Measurements from ENCODE around the gene GP1BB. TPM values are rescaled to one million over a fixed set of nuclear protein-coding genes. Genes with fewer than 3 reads are reported as not detected.

The GP1BB gene
- polyA plus RNA-seq, 1 of the 3 experiments (the other 2 are of a cell fraction) = 1.5 TPM

DNA sequence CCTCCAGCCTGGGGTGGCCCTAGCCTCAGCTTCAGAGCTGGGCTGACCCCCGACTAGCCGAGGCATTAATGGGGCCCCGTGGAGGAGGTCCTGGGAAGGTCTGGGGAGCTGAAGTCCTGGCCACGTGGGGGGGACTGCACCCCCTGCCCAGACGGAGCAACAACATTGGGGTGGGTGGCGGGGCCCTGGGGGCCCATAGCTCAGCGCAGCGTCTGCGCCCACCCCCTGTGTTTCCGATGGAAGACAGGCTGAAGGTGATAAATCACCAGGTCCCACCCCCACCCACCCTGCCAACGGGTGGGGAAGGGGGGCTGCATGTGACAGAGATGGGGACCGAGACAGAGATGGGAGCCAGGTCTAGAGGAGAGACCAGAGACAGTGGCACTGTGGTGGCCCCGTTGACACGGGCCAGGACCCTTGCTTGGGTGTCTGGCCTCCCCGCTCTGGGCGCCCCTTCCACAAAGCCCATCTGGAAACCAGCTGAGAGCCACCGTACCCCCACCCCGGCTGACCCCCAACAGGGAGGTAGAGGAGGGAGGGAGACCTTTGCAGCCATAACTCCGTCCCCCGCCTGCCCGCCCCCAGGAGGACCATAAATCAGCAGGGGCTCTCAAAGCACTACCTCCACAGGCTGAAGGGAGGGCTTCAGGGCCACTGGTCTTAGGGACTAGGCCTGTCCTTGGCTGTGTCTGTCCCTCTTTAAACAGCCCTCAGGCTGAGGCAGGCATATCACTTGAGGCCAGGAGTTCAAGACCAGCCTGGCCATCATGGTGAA is 8.2 kb downstream of the GP1BB start:
- H2AFZ ChIP-seq (ENCODE audit: low read depth) = no peak overlapping the region
- ChIA-PET CTCF (interaction anchor here (0.6 to 5.9 kb wide), 64 partner anchors 10 to 359 kb away, joined by 3 to 297 read pairs (median 10); partner anchors contain the start of genes COMT, GNB1L, RTL10 and TBX1), POLR2A (interaction anchor here (1.1 kb wide), 1 partner anchor 179 kb away, joined by 10 read pairs; no protein-coding TSS in a partner anchor)
- H3K9me2 ChIP-seq = no peaks in the 10 kb centered on the region
- no peaks in the 10 kb centered on the region for H3K27me3 ChIP-seq (ENCODE audit: insufficient read depth)
- no peak for DNase-seq
- 0 out of 2 replicates have a peak overlapping the region, but pooled peaks have one; percentile 95 for H3K4me2 ChIP-seq
- H3K4me3 ChIP-seq (ENCODE audit: low read depth in 2 of 2, low read length in 1 of 2) = no peak overlapping the region
- TF ChIP-seq, protein P1, sequence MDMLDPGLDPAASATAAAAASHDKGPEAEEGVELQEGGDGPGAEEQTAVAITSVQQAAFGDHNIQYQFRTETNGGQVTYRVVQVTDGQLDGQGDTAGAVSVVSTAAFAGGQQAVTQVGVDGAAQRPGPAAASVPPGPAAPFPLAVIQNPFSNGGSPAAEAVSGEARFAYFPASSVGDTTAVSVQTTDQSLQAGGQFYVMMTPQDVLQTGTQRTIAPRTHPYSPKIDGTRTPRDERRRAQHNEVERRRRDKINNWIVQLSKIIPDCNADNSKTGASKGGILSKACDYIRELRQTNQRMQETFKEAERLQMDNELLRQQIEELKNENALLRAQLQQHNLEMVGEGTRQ (IDR thresholded peaks at IDR 0.05; ENCODE audit: borderline replicate concordance, low read depth, low read length) = no peak
- no peak for TF ChIP-seq EZH2phosphoT487 (IDR thresholded peaks at IDR 0.05; ENCODE audit: borderline replicate concordance, low read depth)
- TF ChIP-seq FOXM1 (IDR thresholded peaks at IDR 0.05; ENCODE audit: low read depth) = no peak
- no peak for TF ChIP-seq NFIC (IDR thresholded peaks at IDR 0.05; ENCODE audit: borderline replicate concordance)
- TF ChIP-seq, protein P2, sequence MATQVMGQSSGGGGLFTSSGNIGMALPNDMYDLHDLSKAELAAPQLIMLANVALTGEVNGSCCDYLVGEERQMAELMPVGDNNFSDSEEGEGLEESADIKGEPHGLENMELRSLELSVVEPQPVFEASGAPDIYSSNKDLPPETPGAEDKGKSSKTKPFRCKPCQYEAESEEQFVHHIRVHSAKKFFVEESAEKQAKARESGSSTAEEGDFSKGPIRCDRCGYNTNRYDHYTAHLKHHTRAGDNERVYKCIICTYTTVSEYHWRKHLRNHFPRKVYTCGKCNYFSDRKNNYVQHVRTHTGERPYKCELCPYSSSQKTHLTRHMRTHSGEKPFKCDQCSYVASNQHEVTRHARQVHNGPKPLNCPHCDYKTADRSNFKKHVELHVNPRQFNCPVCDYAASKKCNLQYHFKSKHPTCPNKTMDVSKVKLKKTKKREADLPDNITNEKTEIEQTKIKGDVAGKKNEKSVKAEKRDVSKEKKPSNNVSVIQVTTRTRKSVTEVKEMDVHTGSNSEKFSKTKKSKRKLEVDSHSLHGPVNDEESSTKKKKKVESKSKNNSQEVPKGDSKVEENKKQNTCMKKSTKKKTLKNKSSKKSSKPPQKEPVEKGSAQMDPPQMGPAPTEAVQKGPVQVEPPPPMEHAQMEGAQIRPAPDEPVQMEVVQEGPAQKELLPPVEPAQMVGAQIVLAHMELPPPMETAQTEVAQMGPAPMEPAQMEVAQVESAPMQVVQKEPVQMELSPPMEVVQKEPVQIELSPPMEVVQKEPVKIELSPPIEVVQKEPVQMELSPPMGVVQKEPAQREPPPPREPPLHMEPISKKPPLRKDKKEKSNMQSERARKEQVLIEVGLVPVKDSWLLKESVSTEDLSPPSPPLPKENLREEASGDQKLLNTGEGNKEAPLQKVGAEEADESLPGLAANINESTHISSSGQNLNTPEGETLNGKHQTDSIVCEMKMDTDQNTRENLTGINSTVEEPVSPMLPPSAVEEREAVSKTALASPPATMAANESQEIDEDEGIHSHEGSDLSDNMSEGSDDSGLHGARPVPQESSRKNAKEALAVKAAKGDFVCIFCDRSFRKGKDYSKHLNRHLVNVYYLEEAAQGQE (IDR thresholded peaks at IDR 0.05; ENCODE audit: low read depth, low read length) = no peak
- TF ChIP-seq, protein P3, sequence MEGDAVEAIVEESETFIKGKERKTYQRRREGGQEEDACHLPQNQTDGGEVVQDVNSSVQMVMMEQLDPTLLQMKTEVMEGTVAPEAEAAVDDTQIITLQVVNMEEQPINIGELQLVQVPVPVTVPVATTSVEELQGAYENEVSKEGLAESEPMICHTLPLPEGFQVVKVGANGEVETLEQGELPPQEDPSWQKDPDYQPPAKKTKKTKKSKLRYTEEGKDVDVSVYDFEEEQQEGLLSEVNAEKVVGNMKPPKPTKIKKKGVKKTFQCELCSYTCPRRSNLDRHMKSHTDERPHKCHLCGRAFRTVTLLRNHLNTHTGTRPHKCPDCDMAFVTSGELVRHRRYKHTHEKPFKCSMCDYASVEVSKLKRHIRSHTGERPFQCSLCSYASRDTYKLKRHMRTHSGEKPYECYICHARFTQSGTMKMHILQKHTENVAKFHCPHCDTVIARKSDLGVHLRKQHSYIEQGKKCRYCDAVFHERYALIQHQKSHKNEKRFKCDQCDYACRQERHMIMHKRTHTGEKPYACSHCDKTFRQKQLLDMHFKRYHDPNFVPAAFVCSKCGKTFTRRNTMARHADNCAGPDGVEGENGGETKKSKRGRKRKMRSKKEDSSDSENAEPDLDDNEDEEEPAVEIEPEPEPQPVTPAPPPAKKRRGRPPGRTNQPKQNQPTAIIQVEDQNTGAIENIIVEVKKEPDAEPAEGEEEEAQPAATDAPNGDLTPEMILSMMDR (IDR thresholded peaks at IDR 0.05) = no peak
- TF ChIP-seq ELF1 (IDR thresholded peaks at IDR 0.05) = no peak
- TF ChIP-seq, protein P4, sequence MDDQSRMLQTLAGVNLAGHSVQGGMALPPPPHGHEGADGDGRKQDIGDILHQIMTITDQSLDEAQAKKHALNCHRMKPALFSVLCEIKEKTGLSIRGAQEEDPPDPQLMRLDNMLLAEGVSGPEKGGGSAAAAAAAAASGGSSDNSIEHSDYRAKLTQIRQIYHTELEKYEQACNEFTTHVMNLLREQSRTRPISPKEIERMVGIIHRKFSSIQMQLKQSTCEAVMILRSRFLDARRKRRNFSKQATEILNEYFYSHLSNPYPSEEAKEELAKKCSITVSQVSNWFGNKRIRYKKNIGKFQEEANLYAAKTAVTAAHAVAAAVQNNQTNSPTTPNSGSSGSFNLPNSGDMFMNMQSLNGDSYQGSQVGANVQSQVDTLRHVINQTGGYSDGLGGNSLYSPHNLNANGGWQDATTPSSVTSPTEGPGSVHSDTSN (IDR thresholded peaks at IDR 0.05) = no peak
- no peak for TF ChIP-seq MEF2A (IDR thresholded peaks at IDR 0.05; ENCODE audit: borderline replicate concordance, low read depth)
- TF ChIP-seq, protein P5, sequence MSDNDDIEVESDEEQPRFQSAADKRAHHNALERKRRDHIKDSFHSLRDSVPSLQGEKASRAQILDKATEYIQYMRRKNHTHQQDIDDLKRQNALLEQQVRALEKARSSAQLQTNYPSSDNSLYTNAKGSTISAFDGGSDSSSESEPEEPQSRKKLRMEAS (IDR thresholded peaks at IDR 0.05; ENCODE audit: low read depth) = no peak
- TF ChIP-seq YY1 (IDR thresholded peaks at IDR 0.05; ENCODE audit: low read depth) = no peak
- TF ChIP-seq TAF1 (IDR thresholded peaks at IDR 0.05; ENCODE audit: borderline replicate concordance, low read depth, low read length) = no peak
- no peak for TF ChIP-seq NRF1 (IDR thresholded peaks at IDR 0.05; ENCODE audit: low read depth, low read length)
- H3K4me1 ChIP-seq (ENCODE audit: control insufficient read depth in 1 of 2, insufficient read depth in 2 of 2, low read depth in 1 of 2, low read length in 1 of 2) = peaks cover 0 to 26% of the 10 kb centered on the region in 2 experiments; a peak in 1 of 4 replicates
- WGBS (ENCODE audit: low lambda C conversion rate) = 87% methylated on average over 9 of the region's 21 CpGs
- H3K9ac ChIP-seq = no peak overlapping the region
- no peaks in the 10 kb centered on the region for H3F3A ChIP-seq (replicated peaks; ENCODE audit: insufficient read depth)
- H3K36me3 ChIP-seq (replicated peaks in 1 of 2; ENCODE audit: control insufficient read depth in 1 of 2, insufficient read depth in 2 of 2, low read length in 1 of 2) = no peaks in the 10 kb centered on the region
- H3K79me2 ChIP-seq (ENCODE audit: insufficient read depth) = no peaks in the 10 kb centered on the region
- no peaks in the 10 kb centered on the region for H3K9me3 ChIP-seq
- no peak overlapping the region for H3K27ac ChIP-seq (ENCODE audit: low read depth in 2 of 2, low read length in 1 of 2)
- H4K20me1 ChIP-seq (ENCODE audit: insufficient read depth) = no peaks in the 10 kb centered on the region

Measured in SK-N-SH (cell line).